ENCODE results near the gene JMJD1C.

DNA sequence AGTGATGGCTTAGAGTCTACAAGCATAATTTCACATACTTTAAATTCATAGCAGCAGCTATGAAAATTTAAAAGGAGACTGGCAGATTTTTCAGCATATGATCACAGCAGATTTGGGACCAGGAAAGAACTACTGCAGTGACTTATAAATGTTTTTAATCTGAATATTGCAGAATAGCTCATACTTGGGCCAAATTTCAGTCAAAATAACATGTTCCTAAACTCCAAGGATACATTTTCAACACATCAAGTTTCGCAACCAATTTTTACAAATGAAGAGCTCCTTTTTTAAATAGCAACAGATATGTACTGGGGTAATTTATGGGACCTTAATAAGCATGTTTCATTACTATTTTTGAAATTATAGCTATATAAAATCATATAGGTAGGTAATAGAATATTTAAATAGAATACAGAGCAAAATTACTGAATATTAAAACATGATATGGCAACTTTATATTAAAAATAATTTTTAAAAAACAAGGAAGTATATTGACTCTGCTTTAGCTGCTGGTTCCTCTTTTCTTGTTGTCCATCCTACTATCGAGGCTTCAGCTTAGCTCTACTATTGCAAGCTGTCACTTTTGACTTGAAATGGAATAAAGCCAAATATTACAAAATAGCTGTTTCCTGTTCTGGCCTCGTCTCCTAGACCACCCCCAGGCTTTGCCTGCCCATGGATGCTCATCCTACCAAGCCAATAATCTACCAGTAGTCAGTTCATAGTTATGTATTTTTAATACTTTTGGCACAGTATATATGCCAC is 209.6 kb downstream of the JMJD1C start:
- TF ChIP-seq CTCF (IDR thresholded peaks at IDR 0.05) (no peak), EZH2phosphoT487 (IDR thresholded peaks at IDR 0.05) (no peak), EZH2 (IDR thresholded peaks at IDR 0.05) (no peak)
